GM19438 (cell line): ENCODE data around the gene GLYR1.

Source experiments
- ATAC-seq: cut with Tn5 transposase; IDR thresholded peaks from one replicate; pipeline ENCODE4 v1.9.1; 2021; ENCODE audit warnings: low read depth; ENCODE audit not compliant: unreplicated experiment

Gene GLYR1

GRCh38 chr16:4769306-4769638, 77.8 kb downstream of the GLYR1 start:
- ATAC-seq = no peak

GRCh38 chr16:4768549-4769305, 78.4 kb downstream of the GLYR1 start:
- peak; percentile 63 for ATAC-seq

GRCh38 chr16:4767872-4768548, 79.1 kb downstream of the GLYR1 start:
- ATAC-seq = peak; percentile 3

GRCh38 chr16:4766875-4767628, 80.0 kb downstream of the GLYR1 start, which contains the start of gene ZNF500:
Gene ZNF500, minus strand, starts transcription at chr16:4767162. Its CDS starts 1,184 bp downstream, at chr16:4765978.
- peak; percentile 77 for ATAC-seq

GRCh38 chr16:4765511-4766474, 81.3 kb downstream of the GLYR1 start:
- ATAC-seq = no peak

GRCh38 chr16:4763791-4764190, 83.3 kb downstream of the GLYR1 start:
- ATAC-seq = no peak

GRCh38 chr16:4762205-4762604, 84.9 kb downstream of the GLYR1 start:
- no peak for ATAC-seq

- ATAC-seq = no peak
Measured at GRCh38 chr16:4760221-4760910, 86.7 kb downstream of the GLYR1 start.

- no peak for ATAC-seq
Measured at GRCh38 chr16:4755687-4756086, 91.4 kb downstream of the GLYR1 start.

GRCh38 chr16:4754865-4755264, 92.2 kb downstream of the GLYR1 start:
- no peak for ATAC-seq

GRCh38 chr16:4753227-4753626, 93.9 kb downstream of the GLYR1 start:
- ATAC-seq = no peak
